ENCODE data around the gene ZNF783. TPM values are rescaled to one million over a fixed set of nuclear protein-coding genes. Genes with fewer than 3 reads are reported as not detected.

Gene ZNF783
- total RNA-seq, 1 experiment from 2014 or later: 4.8 TPM

GRCh38 chr7:149334219-149334618 is 72.2 kb downstream of the ZNF783 start:
- peak; percentile 43 for DNase-seq (ENCODE audit: low read depth, low spot score)
- in situ Hi-C loops (cut with HindIII; ENCODE audit: low pct_unique_long_range_greater_than_20kb, low sequenced_read_pairs): no loop called here

Small RNA genes within 50 kb of the gene (small RNA-seq; reads per million reads assigned to genes)
- 0 reads per million in 2 experiments for gene AC004941.2

Other genes starting within 250 kb of the ZNF783 start
- 384 and 385 TPM in 2 replicates for gene PDIA4, start 233.7 kb upstream of the ZNF783 start, total RNA-seq (2014; rRNA removed; shearing (Covaris generic))
- gene ZNF786, start 171.5 kb upstream of the ZNF783 start, total RNA-seq (2014; rRNA removed; shearing (Covaris generic)): 4.6 and 4.9 TPM in 2 replicates
- gene ZNF425, start 135.9 kb upstream of the ZNF783 start, total RNA-seq (2014; rRNA removed; shearing (Covaris generic)): 1.5 and 1.7 TPM in 2 replicates
- 10.5 and 12.0 TPM in 2 replicates for gene ZNF398, start 114.7 kb upstream of the ZNF783 start, total RNA-seq (2014; rRNA removed; shearing (Covaris generic))
- gene ZNF282, start 66.7 kb upstream of the ZNF783 start, total RNA-seq (2014; rRNA removed; shearing (Covaris generic)): 22.9 and 24.8 TPM in 2 replicates
- gene ZNF212, start 22.5 kb upstream of the ZNF783 start, total RNA-seq (2014; rRNA removed; shearing (Covaris generic)): 6.5 and 6.8 TPM in 2 replicates
- gene ZNF777, start 198.9 kb downstream of the ZNF783 start, total RNA-seq (2014; rRNA removed; shearing (Covaris generic)): 5.4 and 6.1 TPM in 2 replicates
- gene ZNF746, start 235.6 kb downstream of the ZNF783 start, total RNA-seq (2014; rRNA removed; shearing (Covaris generic)): 18.3 and 19.8 TPM in 2 replicates

Measured in SK-MEL-5 (cell line).